ENCODE results near the gene CRABP1. TPM values are rescaled to one million over a fixed set of nuclear protein-coding genes. Genes with fewer than 3 reads are reported as not detected.

The CRABP1 gene
- total and polyA plus RNA-seq, 7 experiments from 2014 or later, result not detected

GRCh38 chr15:78387246-78388037 is 47.3 kb downstream of the CRABP1 start:
- ChIA-PET POLR2A (interaction anchor here (0.6 kb wide), 1 partner anchor 31 kb away, joined by 4 read pairs; no protein-coding TSS in a partner anchor), CTCF (interaction anchor here (0.5 kb wide), 1 partner anchor 331 kb away, joined by 3 read pairs; no protein-coding TSS in a partner anchor)
- no peaks in the 10 kb centered on the region for H3K4me1 ChIP-seq (ENCODE audit: control insufficient read depth in 2 of 2, insufficient read depth in 2 of 2, low read length in 2 of 2)
- no peak overlapping the region for H3K4me3 ChIP-seq (ENCODE audit: low read length)
- no peaks in the 10 kb centered on the region for H3K9me3 ChIP-seq (ENCODE audit: control insufficient read depth in 2 of 3, low read length in 3 of 3)
- intact Hi-C loops (cut with micrococcal nuclease), result no loop called here
- Mint-ChIP-seq H3K36me3 (no peaks in the 10 kb centered on the region), H3K27me3 (peaks cover 32 to 39% (median 36%) of the 10 kb centered on the region in 5 donors), H3K4me1 (peaks cover 0 to 1% (median 0%) of the 10 kb centered on the region in 7 donors), H3K27ac (no peak overlapping the region), H3K9me3 (peaks cover 0 to 4% (median 0%) of the 10 kb centered on the region in 11 donors), H3K4me3 (no peak overlapping the region)
- ATAC-seq (no peak), DNase-seq (no peak)
- H3K27ac ChIP-seq (ENCODE audit: low read depth, low read length), result no peak overlapping the region
- no peaks in the 10 kb centered on the region for H3K36me3 ChIP-seq (ENCODE audit: control insufficient read depth in 2 of 3, insufficient read depth in 3 of 3, low read length in 3 of 3)
- H3K27me3 ChIP-seq (ENCODE audit: control insufficient read depth in 2 of 2, insufficient read depth in 2 of 2, low read length in 2 of 2), result no peaks in the 10 kb centered on the region

DNA sequence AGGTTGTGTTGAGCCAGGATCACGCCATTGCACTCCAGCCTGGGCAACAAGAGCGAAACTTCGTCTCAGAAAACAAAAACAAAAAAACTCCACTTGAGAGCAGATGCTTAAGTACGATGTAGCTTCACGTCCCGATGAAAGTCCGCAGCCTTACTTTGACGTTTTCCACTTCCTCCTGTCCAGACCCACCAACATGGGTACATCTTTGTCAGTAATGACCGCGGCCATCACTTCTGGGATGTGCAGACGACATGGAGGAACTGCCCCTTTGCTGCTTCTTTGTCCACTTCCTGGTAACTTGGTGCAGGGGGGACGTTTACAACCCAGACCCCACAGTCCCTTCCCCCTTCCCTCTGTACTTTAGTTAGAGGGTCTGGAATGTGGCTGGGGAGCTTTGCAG is 48.7 kb downstream of the CRABP1 start:
- Mint-ChIP-seq H3K9me3 (peaks cover 0 to 4% (median 0%) of the 10 kb centered on the region in 11 donors), H3K27me3 (peaks cover 25 to 33% (median 30%) of the 10 kb centered on the region in 5 donors), H3K27ac (no peak overlapping the region), H3K4me1 (peaks cover 0 to 1% (median 0%) of the 10 kb centered on the region in 7 donors), H3K4me3 (no peak overlapping the region), H3K36me3 (no peaks in the 10 kb centered on the region)
- Histone ChIP-seq H3K36me3 (ENCODE audit: control insufficient read depth in 2 of 3, insufficient read depth in 3 of 3, low read length in 3 of 3) (no peaks in the 10 kb centered on the region), H3K27me3 (ENCODE audit: control insufficient read depth in 2 of 2, insufficient read depth in 2 of 2, low read length in 2 of 2) (no peaks in the 10 kb centered on the region), H3K9me3 (ENCODE audit: control insufficient read depth in 2 of 3, low read length in 3 of 3) (no peaks in the 10 kb centered on the region), H3K4me3 (ENCODE audit: low read length) (no peak overlapping the region), H3K4me1 (ENCODE audit: control insufficient read depth in 2 of 2, insufficient read depth in 2 of 2, low read length in 2 of 2) (no peaks in the 10 kb centered on the region), H3K27ac (ENCODE audit: low read depth, low read length) (no peak overlapping the region)
- POLR2A ChIA-PET, result no interaction called here
- ATAC-seq (no peak), DNase-seq (no peak)
- CTCF ChIA-PET, result no interaction called here
- intact Hi-C loops (cut with micrococcal nuclease), result no loop called here

DNA sequence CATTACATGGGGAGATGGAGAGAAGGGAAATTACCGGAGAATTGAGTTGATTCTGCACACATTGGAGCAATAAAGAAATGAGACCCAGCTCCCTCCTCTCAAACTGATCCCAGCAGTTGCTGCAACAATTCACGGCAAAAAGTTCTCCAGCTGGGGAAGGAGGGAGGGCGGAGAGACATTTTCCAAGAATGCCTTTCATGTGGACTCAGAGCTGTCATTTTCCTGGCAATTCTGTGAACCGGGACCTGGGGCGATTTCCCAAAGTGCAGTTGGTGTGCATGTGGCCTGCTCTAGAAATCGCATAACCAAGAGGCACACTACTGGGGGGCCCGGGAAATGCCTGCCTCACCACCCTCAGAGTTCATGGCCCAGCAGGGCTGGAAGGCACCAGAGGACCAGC is 49.2 kb downstream of the CRABP1 start:
- ChIA-PET CTCF (no interaction called here), POLR2A (no interaction called here)
- no peak overlapping the region for H3K27ac Mint-ChIP-seq
- H3K9me3 Mint-ChIP-seq, result peaks cover 0 to 4% (median 0%) of the 10 kb centered on the region in 11 donors
- no peaks in the 10 kb centered on the region for H3K9me3 ChIP-seq (ENCODE audit: control insufficient read depth in 2 of 3, low read length in 3 of 3)
- ATAC-seq (no peak), DNase-seq (no peak)
- H3K27me3 ChIP-seq (ENCODE audit: control insufficient read depth in 2 of 2, insufficient read depth in 2 of 2, low read length in 2 of 2), result no peaks in the 10 kb centered on the region
- H3K36me3 Mint-ChIP-seq, result no peaks in the 10 kb centered on the region
- no peak overlapping the region for H3K4me3 ChIP-seq (ENCODE audit: low read length)
- H3K4me1 ChIP-seq (ENCODE audit: control insufficient read depth in 2 of 2, insufficient read depth in 2 of 2, low read length in 2 of 2), result no peaks in the 10 kb centered on the region
- intact Hi-C loops (cut with micrococcal nuclease), result no loop called here
- peaks cover 23 to 33% (median 27%) of the 10 kb centered on the region in 5 donors for H3K27me3 Mint-ChIP-seq
- H3K27ac ChIP-seq (ENCODE audit: low read depth, low read length), result no peak overlapping the region
- no peak overlapping the region for H3K4me3 Mint-ChIP-seq
- no peaks in the 10 kb centered on the region for H3K36me3 ChIP-seq (ENCODE audit: control insufficient read depth in 2 of 3, insufficient read depth in 3 of 3, low read length in 3 of 3)
- peaks cover 0 to 1% (median 0%) of the 10 kb centered on the region in 7 donors for H3K4me1 Mint-ChIP-seq

DNA sequence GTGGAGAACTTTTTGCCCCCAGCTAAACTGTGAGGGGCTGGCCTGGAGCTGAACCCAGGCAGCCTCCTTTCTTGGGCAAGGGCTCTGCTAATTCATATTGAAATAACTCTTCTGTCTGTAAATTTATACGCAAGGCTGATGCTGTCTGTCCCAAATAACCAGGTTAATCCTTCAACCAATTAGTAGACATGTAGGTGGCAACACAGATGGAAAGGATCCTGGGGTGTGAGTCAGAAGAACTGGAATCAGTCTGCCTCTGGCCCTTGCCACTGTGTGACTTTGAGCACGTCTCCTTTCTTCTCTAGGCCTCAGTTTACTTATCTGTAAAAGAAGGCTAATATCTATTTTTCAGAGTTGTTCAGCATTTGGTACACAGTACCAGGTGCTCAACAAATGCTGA is 49.6 kb downstream of the CRABP1 start:
- H3K27ac ChIP-seq (ENCODE audit: low read depth, low read length), result no peak overlapping the region
- ChIA-PET POLR2A (no interaction called here), CTCF (no interaction called here)
- no peak overlapping the region for H3K4me3 Mint-ChIP-seq
- no peak for ATAC-seq
- H3K4me1 ChIP-seq (ENCODE audit: control insufficient read depth in 2 of 2, insufficient read depth in 2 of 2, low read length in 2 of 2), result no peaks in the 10 kb centered on the region
- peaks cover 21 to 30% (median 25%) of the 10 kb centered on the region in 5 donors for H3K27me3 Mint-ChIP-seq
- H3K4me3 ChIP-seq (ENCODE audit: low read length), result no peak overlapping the region
- peaks cover 0 to 1% (median 0%) of the 10 kb centered on the region in 7 donors for H3K4me1 Mint-ChIP-seq
- no peaks in the 10 kb centered on the region for H3K9me3 ChIP-seq (ENCODE audit: control insufficient read depth in 2 of 3, low read length in 3 of 3)
- DNase-seq, result no peak
- H3K27ac Mint-ChIP-seq, result no peak overlapping the region
- no peaks in the 10 kb centered on the region for H3K36me3 ChIP-seq (ENCODE audit: control insufficient read depth in 2 of 3, insufficient read depth in 3 of 3, low read length in 3 of 3)
- H3K9me3 Mint-ChIP-seq, result peaks cover 0 to 4% (median 0%) of the 10 kb centered on the region in 11 donors
- H3K27me3 ChIP-seq (ENCODE audit: control insufficient read depth in 2 of 2, insufficient read depth in 2 of 2, low read length in 2 of 2), result no peaks in the 10 kb centered on the region
- intact Hi-C loops (cut with micrococcal nuclease), result no loop called here
- H3K36me3 Mint-ChIP-seq, result no peaks in the 10 kb centered on the region

- Mint-ChIP-seq H3K4me1 (peaks cover 0 to 1% (median 0%) of the 10 kb centered on the region in 7 donors), H3K27ac (no peak overlapping the region), H3K4me3 (no peak overlapping the region), H3K9me3 (peaks cover 0 to 4% (median 0%) of the 10 kb centered on the region in 11 donors), H3K27me3 (peaks cover 16 to 25% (median 20%) of the 10 kb centered on the region in 5 donors), H3K36me3 (no peaks in the 10 kb centered on the region)
- H3K27me3 ChIP-seq (ENCODE audit: control insufficient read depth in 2 of 2, insufficient read depth in 2 of 2, low read length in 2 of 2), result no peaks in the 10 kb centered on the region
- DNase-seq (no peak), ATAC-seq (no peak)
- no peaks in the 10 kb centered on the region for H3K4me1 ChIP-seq (ENCODE audit: control insufficient read depth in 2 of 2, insufficient read depth in 2 of 2, low read length in 2 of 2)
- ChIA-PET POLR2A (no interaction called here), CTCF (no interaction called here)
- no peaks in the 10 kb centered on the region for H3K36me3 ChIP-seq (ENCODE audit: control insufficient read depth in 2 of 3, insufficient read depth in 3 of 3, low read length in 3 of 3)
- H3K4me3 ChIP-seq (ENCODE audit: low read length), result no peak overlapping the region
- H3K27ac ChIP-seq (ENCODE audit: low read depth, low read length), result no peak overlapping the region
- intact Hi-C loops (cut with micrococcal nuclease), result no loop called here
- no peaks in the 10 kb centered on the region for H3K9me3 ChIP-seq (ENCODE audit: control insufficient read depth in 2 of 3, low read length in 3 of 3)
These were observed 50.1 kb downstream of the CRABP1 start for GRCh38 chr15:78390242-78390641.

DNA sequence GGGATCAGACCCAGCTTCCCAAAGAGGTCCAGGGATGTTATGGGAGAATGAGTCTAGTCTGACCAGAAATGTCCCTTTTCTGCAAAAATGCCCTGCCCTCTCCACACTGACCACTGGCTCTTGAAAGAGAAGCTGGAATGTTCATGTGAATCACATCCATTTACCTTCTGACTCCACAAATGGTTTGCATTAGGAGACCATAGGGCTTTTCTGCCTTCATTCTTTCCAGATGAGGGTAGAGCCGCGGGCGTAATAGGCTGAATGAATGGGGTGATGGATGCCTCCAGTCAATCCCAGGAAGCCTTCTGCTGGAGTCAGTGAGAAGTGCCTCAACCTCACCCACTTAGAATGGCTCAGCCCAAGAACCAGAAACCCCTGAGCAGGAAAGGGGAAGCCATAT is 50.7 kb downstream of the CRABP1 start:
- H3K4me3 ChIP-seq (ENCODE audit: low read length), result no peak overlapping the region
- Mint-ChIP-seq H3K27me3 (peaks cover 14 to 19% (median 16%) of the 10 kb centered on the region in 5 donors), H3K4me1 (peaks cover 0 to 1% (median 0%) of the 10 kb centered on the region in 7 donors), H3K4me3 (no peak overlapping the region), H3K27ac (no peak overlapping the region), H3K36me3 (no peaks in the 10 kb centered on the region), H3K9me3 (peaks cover 0 to 4% (median 0%) of the 10 kb centered on the region in 11 donors)
- POLR2A ChIA-PET, result no interaction called here
- intact Hi-C loops (cut with micrococcal nuclease), result no loop called here
- H3K9me3 ChIP-seq (ENCODE audit: control insufficient read depth in 2 of 3, low read length in 3 of 3), result no peaks in the 10 kb centered on the region
- no peak overlapping the region for H3K27ac ChIP-seq (ENCODE audit: low read depth, low read length)
- CTCF ChIA-PET, result no interaction called here
- H3K36me3 ChIP-seq (ENCODE audit: control insufficient read depth in 2 of 3, insufficient read depth in 3 of 3, low read length in 3 of 3), result no peaks in the 10 kb centered on the region
- ATAC-seq (no peak), DNase-seq (no peak)
- H3K4me1 ChIP-seq (ENCODE audit: control insufficient read depth in 2 of 2, insufficient read depth in 2 of 2, low read length in 2 of 2), result no peaks in the 10 kb centered on the region
- H3K27me3 ChIP-seq (ENCODE audit: control insufficient read depth in 2 of 2, insufficient read depth in 2 of 2, low read length in 2 of 2), result no peaks in the 10 kb centered on the region

DNA sequence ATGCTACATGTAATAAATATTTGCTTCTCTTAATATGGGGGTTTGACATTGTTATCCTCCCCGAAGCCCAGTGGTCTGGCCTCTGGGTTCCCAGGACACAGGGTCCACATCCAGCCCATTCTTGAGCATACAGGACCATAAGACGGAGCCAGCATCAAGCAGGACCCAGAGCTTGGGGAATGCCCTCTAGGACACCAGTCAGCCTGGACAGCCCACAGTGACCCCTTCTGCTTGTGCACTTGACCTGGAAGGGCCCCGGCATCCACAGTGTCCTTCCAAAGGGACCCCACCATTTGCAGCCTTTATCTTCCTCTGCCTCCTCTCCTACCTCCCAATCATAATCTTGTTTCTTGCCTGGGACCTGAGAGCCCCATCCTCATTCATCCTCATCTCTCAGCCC is 51.6 kb downstream of the CRABP1 start:
- Mint-ChIP-seq H3K4me1 (peaks cover 0 to 1% (median 0%) of the 10 kb centered on the region in 7 donors), H3K36me3 (no peaks in the 10 kb centered on the region), H3K9me3 (peaks cover 0 to 3% (median 0%) of the 10 kb centered on the region in 11 donors), H3K27me3 (peaks cover 6 to 10% (median 9%) of the 10 kb centered on the region in 5 donors), H3K27ac (no peak overlapping the region), H3K4me3 (no peak overlapping the region)
- ChIA-PET POLR2A (no interaction called here), CTCF (no interaction called here)
- no peak for ATAC-seq
- Histone ChIP-seq H3K4me1 (ENCODE audit: control insufficient read depth in 2 of 2, insufficient read depth in 2 of 2, low read length in 2 of 2) (no peaks in the 10 kb centered on the region), H3K27ac (ENCODE audit: low read depth, low read length) (no peak overlapping the region), H3K4me3 (ENCODE audit: low read length) (no peak overlapping the region), H3K27me3 (ENCODE audit: control insufficient read depth in 2 of 2, insufficient read depth in 2 of 2, low read length in 2 of 2) (no peaks in the 10 kb centered on the region), H3K36me3 (ENCODE audit: control insufficient read depth in 2 of 3, insufficient read depth in 3 of 3, low read length in 3 of 3) (no peaks in the 10 kb centered on the region), H3K9me3 (ENCODE audit: control insufficient read depth in 2 of 3, low read length in 3 of 3) (no peaks in the 10 kb centered on the region)
- intact Hi-C loops (cut with micrococcal nuclease), result no loop called here
- no peak for DNase-seq
